ENCODE results near the gene PSMD10. TPM values are rescaled to one million over a fixed set of nuclear protein-coding genes. Genes with fewer than 3 reads are reported as not detected.

PSMD10 gene
- total RNA-seq, 3 donors from 2014 or later (not counting 1 experiment from before 2014, with no cell fraction given) = 15.9 to 21.4 (median 16.1) TPM

- intact Hi-C loops (cut with micrococcal nuclease) = no loop called here
- no peak overlapping the region for H3K27ac Mint-ChIP-seq
- Histone ChIP-seq H3K9me3 (ENCODE audit: control insufficient read depth, insufficient read depth, low read length) (no peaks in the 10 kb centered on the region), H3K27me3 (ENCODE audit: control insufficient read depth, insufficient read depth, low read length) (no peaks in the 10 kb centered on the region), H3K4me3 (ENCODE audit: low read length) (no peak overlapping the region), H3K27ac (ENCODE audit: low read length) (no peak overlapping the region), H3K4me1 (ENCODE audit: control insufficient read depth, insufficient read depth, low read length) (no peaks in the 10 kb centered on the region), H3K36me3 (ENCODE audit: control insufficient read depth, insufficient read depth, low read length) (no peaks in the 10 kb centered on the region)
- H3K36me3 Mint-ChIP-seq = no peaks in the 10 kb centered on the region
- peaks cover 0 to 49% of the 10 kb centered on the region in 2 donors for H3K27me3 Mint-ChIP-seq (ENCODE audit: low read depth in 2 of 2)
- WGBS (ENCODE audit: insufficient coverage) = no CpG with 5 or more reads among the region's 1 CpG
- DNase-seq (no peak), ATAC-seq (no peak)
- no peaks in the 10 kb centered on the region for H3K4me1 Mint-ChIP-seq
- H3K9me3 Mint-ChIP-seq = no peaks in the 10 kb centered on the region
- no peak overlapping the region for H3K4me3 Mint-ChIP-seq
- no peak for TF ChIP-seq CTCF (IDR thresholded peaks at IDR 0.05)
Observed at GRCh38 chrX:108064001-108064400, 27.3 kb downstream of the PSMD10 start.

GRCh38 chrX:108059801-108060200 is 31.5 kb downstream of the PSMD10 start:
- Mint-ChIP-seq H3K4me1 (no peaks in the 10 kb centered on the region), H3K36me3 (no peaks in the 10 kb centered on the region), H3K9me3 (no peaks in the 10 kb centered on the region), H3K4me3 (no peak overlapping the region), H3K27me3 (ENCODE audit: low read depth in 2 of 2) (peaks cover 5 to 55% of the 10 kb centered on the region in 2 donors), H3K27ac (no peak overlapping the region)
- H3K4me3 ChIP-seq (ENCODE audit: low read length) = no peak overlapping the region
- WGBS (ENCODE audit: insufficient coverage) = no CpG with 5 or more reads among the region's 1 CpG
- H3K27me3 ChIP-seq (ENCODE audit: control insufficient read depth, insufficient read depth, low read length) = no peaks in the 10 kb centered on the region
- ATAC-seq (no peak), DNase-seq (no peak)
- H3K4me1 ChIP-seq (ENCODE audit: control insufficient read depth, insufficient read depth, low read length) = no peaks in the 10 kb centered on the region
- no peaks in the 10 kb centered on the region for H3K9me3 ChIP-seq (ENCODE audit: control insufficient read depth, insufficient read depth, low read length)
- no peak for TF ChIP-seq CTCF (IDR thresholded peaks at IDR 0.05)
- no peak overlapping the region for H3K27ac ChIP-seq (ENCODE audit: low read length)
- no peaks in the 10 kb centered on the region for H3K36me3 ChIP-seq (ENCODE audit: control insufficient read depth, insufficient read depth, low read length)
- intact Hi-C loops (cut with micrococcal nuclease) = no loop called here

GRCh38 chrX:108055546-108055945 is 35.8 kb downstream of the PSMD10 start:
- no peaks in the 10 kb centered on the region for H3K36me3 Mint-ChIP-seq

More at GRCh38 chrX:108055546-108055945, 35.8 kb downstream of the PSMD10 start:
- no peak for TF ChIP-seq CTCF (IDR thresholded peaks at IDR 0.05)
- H3K9me3 Mint-ChIP-seq = no peaks in the 10 kb centered on the region
- Histone ChIP-seq H3K36me3 (ENCODE audit: control insufficient read depth, insufficient read depth, low read length) (no peaks in the 10 kb centered on the region), H3K4me1 (ENCODE audit: control insufficient read depth, insufficient read depth, low read length) (no peaks in the 10 kb centered on the region), H3K27me3 (ENCODE audit: control insufficient read depth, insufficient read depth, low read length) (no peaks in the 10 kb centered on the region), H3K4me3 (ENCODE audit: low read length) (no peak overlapping the region), H3K27ac (ENCODE audit: low read length) (no peak overlapping the region), H3K9me3 (ENCODE audit: control insufficient read depth, insufficient read depth, low read length) (no peaks in the 10 kb centered on the region)
- intact Hi-C loops (cut with micrococcal nuclease) = no loop called here
- no peaks in the 10 kb centered on the region for H3K4me1 Mint-ChIP-seq
- H3K4me3 Mint-ChIP-seq = no peak overlapping the region
- ATAC-seq (no peak), DNase-seq (no peak)
- peaks cover 5 to 70% of the 10 kb centered on the region in 2 donors for H3K27me3 Mint-ChIP-seq (ENCODE audit: low read depth in 2 of 2)
- no peak overlapping the region for H3K27ac Mint-ChIP-seq
